ENCODE results near the gene RBL2. TPM values are rescaled to one million over a fixed set of nuclear protein-coding genes. Genes with fewer than 3 reads are reported as not detected.

Gene RBL2
- total and polyA plus RNA-seq, 9 of the 15 experiments (the other 6 are each of a cell fraction or from before 2014, with no cell fraction given), result 7.8 to 76.3 (median 28.5) TPM

- TF ChIP-seq NR2C1 (IDR thresholded peaks at IDR 0.05) (no peak), NR2C1 (tag; IDR thresholded peaks at IDR 0.05) (no peak; the same call in 1 of the 2 replicates), POLR2A (conservative IDR thresholded peaks at IDR 0.05) (peak; percentile 78), IRF9 (tag; IDR thresholded peaks at IDR 0.05) (no peak), ADNP (tag; IDR thresholded peaks at IDR 0.05) (no peak), STAT6 (CRISPR knock-in tag; IDR thresholded peaks at IDR 0.05) (no peak), ZKSCAN3 (CRISPR knock-in tag; IDR thresholded peaks at IDR 0.05) (no peak), MEF2D (tag; conservative IDR thresholded peaks at IDR 0.05; ENCODE audit: low read depth) (no peak), ZNF639 (CRISPR knock-in tag; conservative IDR thresholded peaks at IDR 0.05 in 1 of 2, IDR thresholded peaks at IDR 0.05 in 1 of 2) (no peak), BMI1 (IDR thresholded peaks at IDR 0.05; ENCODE audit: low read length) (no peak), HDAC2 (IDR thresholded peaks at IDR 0.05) (no peak), TAF9B (IDR thresholded peaks at IDR 0.05; ENCODE audit: partially characterized antibody) (peak; percentile 22), KDM5B (IDR thresholded peaks at IDR 0.05; ENCODE audit: insufficient replicate concordance, low read depth, low read length) (peak; percentile 50), FOSL1 (tag; conservative IDR thresholded peaks at IDR 0.05) (no peak), ZNF398 (CRISPR knock-in tag; IDR thresholded peaks at IDR 0.05) (no peak), ZNF586 (CRISPR knock-in tag; conservative IDR thresholded peaks at IDR 0.05) (no peak), KLF1 (tag; IDR thresholded peaks at IDR 0.05) (peak; percentile 48; the same call in 1 of the 2 replicates), SIX5 (IDR thresholded peaks at IDR 0.05; ENCODE audit: borderline replicate concordance in 1 of 2, insufficient read depth in 1 of 2, low read depth in 1 of 2, low read length in 2 of 2) (peak; percentile 87 to 91)
Measured at GRCh38 chr16:53434377-53435065, at the start of gene RBL2 (continued).
